ENCODE measurements around the gene TOP2B.

TOP2B gene, protein sequence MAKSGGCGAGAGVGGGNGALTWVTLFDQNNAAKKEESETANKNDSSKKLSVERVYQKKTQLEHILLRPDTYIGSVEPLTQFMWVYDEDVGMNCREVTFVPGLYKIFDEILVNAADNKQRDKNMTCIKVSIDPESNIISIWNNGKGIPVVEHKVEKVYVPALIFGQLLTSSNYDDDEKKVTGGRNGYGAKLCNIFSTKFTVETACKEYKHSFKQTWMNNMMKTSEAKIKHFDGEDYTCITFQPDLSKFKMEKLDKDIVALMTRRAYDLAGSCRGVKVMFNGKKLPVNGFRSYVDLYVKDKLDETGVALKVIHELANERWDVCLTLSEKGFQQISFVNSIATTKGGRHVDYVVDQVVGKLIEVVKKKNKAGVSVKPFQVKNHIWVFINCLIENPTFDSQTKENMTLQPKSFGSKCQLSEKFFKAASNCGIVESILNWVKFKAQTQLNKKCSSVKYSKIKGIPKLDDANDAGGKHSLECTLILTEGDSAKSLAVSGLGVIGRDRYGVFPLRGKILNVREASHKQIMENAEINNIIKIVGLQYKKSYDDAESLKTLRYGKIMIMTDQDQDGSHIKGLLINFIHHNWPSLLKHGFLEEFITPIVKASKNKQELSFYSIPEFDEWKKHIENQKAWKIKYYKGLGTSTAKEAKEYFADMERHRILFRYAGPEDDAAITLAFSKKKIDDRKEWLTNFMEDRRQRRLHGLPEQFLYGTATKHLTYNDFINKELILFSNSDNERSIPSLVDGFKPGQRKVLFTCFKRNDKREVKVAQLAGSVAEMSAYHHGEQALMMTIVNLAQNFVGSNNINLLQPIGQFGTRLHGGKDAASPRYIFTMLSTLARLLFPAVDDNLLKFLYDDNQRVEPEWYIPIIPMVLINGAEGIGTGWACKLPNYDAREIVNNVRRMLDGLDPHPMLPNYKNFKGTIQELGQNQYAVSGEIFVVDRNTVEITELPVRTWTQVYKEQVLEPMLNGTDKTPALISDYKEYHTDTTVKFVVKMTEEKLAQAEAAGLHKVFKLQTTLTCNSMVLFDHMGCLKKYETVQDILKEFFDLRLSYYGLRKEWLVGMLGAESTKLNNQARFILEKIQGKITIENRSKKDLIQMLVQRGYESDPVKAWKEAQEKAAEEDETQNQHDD (N-terminal part only)

DNA sequence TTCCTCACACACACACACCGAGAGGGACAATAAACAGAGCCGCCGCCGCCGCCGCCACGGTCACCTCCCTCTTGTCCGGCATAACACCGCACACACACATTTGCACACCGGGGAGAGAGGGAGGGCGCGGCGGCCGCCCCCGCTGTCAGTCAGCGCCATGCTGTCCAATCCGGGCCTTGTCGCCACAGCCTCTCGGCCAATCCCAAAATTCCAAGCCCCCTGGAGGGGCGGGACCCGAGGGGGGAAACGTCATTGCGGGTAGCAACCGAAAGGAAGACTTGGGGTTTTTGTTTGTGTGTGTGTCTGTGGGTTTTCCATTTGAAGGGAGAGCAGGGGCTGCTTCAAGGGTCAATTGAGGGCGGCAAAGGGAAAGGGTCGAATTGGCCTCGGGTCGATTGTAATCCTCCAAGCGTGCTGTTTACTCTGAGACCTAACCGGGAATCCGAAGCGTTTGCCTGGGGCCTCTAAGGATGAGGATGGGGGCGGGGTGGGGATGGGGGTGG lies at the start of gene TOP2B:
TSS of gene TOP2B (minus strand) at position 96 of the 503 bp plus-strand sequence. CDS start 610 bp downstream, outside the sequence.
- peak; percentile 99 for DNase-seq (ENCODE audit: low spot score)

DNA sequence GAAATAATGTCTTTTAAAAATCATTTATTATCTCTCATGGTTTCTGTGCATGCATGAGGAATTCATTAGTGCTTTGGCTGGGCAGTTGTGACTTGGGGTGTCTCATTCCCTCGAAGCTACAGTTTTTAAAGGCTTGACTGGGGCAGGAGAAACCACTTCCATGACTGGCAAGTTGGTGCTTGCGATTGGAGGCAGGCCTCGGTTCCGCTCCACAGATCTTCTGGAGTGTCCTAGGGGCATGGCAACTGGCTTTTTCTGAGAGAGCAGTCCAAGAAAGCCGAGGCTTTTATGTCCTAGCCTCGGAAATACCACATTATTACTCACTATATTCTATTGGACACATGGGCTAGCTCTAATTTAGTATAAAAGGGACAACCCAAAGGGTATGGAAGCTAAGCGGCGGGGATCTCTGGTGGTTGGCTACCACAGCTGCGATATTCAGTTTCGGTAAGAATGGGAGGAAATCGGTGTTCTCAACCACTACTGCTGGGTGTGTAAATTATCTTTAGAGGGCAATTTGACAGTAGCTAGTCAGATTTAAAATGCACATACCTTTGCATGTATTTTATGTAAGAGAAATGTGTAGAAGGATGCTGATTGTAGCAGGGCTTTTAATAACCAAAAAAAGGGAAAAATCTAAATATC lies 48.8 kb upstream of the TOP2B start:
- DNase-seq (ENCODE audit: low spot score) = no peak

DNA sequence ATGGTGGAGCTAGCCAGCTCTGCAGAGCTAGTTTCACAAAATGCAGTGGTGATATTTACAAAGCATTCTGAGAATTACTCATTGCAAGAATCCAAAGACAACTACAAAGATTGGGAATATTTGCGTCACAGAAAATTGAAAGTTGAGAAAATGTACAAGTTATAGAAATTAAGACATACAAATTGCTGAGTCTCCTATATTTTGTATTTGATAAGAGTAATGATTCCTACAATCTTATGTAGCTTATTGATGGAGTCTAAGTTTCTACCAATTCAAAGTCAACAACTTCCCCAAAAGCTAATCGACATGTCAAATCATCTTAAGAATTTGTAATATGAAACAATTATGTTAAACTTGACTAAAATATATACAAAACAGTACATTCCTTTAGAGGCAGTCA lies 46.4 kb upstream of the TOP2B start:
- no peak for DNase-seq (ENCODE audit: low spot score)

DNA sequence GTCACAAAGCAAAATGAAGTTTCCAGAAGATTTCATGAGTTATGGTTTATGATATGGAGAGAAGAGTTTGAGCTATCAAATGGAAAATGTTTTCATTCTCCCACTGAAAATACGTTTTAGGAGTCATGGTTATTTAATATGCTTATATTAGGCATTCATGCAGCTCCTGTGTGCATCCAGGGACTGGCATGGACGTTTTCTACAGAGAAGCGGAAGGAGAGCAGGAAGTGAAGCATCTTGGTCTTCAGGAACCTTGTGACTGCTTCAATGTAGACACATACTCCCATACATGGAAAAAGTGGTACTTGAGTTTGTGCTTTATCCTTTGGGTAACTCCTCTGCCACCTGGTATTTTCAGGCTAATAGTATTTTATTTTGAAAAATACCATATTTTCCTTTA lies 43.3 kb upstream of the TOP2B start:
- no peak for DNase-seq (ENCODE audit: low spot score)

DNA sequence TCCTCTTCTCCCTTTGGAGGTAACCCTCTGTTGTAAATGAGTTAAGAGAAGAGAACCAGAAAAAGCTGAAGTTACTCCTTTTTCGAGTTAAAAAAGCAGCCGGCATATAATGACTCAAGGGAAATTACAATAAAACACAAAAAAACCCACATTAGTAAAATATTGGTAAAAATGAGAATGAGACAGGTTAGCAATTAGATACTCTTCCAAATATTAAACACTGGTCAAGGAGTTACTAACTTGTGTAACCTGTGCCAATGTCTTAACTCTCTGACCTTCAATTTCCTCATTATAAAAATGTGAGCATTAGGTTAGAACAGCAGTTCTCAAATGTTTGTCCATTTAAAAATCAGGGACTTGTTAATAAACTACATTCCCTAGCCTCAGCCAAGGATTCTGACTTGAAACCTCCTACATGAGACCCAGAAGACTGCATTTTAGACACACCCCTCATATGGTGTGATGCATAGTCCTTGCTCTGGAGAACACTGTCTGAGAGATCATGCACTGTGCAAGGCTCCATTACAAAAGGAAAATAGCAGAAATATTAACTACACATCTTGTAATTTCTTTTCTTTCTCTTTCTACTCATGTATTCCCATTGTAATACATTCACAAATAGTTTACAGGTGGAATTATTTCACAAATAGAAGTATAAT lies 42.7 kb upstream of the TOP2B start:
- no peak for DNase-seq (ENCODE audit: low spot score)

DNA sequence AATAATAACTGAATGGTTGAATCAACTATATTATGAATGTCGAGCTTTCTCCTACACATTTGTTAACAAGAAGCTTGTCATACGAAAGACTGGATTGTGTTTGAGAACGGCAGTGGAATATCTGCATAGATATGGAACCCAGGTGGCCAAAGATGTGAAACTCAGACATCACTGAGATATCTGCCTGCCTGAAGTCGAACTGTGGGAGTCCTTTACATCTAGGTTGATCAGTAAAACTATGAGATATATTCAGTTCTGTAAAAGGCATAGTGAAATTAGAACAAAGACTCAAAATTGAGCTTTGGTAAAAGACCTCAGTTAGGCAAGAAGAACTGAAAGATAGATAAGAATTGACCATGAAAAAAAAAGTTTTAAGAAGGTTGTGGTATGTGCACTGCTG lies 41.5 kb upstream of the TOP2B start:
- DNase-seq (ENCODE audit: low spot score) = no peak

DNA sequence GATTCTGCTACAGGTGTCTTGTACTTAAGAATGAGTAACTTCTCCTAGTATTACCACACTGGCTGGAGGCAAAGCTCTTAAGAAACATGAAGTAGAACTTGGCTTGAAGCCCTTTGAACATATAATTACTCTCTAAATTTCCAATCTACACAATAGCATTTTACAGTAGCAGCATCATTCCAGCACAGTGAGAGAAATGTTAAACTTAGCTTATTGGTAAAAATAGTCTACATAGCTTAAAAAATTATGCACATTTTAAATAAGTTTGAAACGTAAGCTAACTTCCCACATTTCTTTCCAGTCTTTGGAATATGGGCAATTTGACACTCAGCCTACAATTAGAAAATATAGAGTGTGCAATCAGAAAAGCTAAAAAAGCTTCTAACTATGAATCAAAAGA lies 32.8 kb upstream of the TOP2B start:
- DNase-seq (ENCODE audit: low spot score) = no peak

DNA sequence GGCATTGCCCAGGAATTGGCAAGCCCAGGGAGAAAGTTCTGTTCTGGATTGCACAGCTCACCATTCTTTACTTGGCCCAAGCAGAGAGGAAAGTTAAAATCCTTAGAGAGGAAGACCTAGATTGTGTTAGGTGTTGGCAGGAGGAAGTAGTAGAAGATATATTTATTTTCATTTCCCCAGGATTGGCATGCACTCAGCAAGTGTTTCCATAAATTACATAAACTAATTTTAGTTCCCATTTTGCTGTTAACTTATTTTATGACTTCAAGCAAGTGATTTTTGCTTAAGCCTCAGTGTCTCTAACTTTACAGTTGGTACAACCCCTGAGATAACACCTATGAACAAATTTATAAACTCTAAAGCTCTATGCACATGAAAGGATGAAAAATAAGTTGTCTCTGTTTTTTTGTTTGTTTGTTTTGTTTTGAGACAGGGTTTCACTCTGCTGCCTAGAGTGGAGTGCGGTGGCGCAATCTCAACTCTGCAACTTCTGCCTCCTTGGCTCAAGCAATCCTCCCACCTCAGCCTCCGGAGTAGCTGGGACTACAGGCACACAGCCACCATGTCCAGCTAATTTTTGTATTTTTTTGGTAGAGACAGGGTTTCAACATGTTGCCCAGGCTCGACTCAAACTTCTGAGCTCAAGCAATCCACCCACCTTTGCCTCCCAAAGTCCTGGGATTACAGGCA lies 31.2 kb upstream of the TOP2B start:
- DNase-seq (ENCODE audit: low spot score) = no peak

DNA sequence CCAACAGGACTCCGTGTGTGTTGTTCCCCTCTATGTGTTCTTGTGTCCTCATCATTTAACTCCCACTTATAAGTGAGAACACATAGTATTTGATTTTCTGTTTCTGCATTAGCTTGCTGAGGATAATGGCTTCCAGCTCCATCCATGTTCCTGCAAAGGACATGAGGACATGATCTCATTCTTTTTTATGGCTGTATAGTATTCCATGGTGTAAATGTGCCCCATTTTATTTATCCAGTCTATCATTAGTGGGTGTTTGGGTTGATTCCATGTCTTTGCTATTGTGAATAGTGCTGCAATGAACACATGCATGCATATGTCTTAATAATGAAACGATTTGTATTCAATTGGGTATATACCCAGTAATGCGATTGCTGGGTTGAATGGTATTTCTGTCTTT lies 28.5 kb upstream of the TOP2B start:
- no peak for DNase-seq (ENCODE audit: low spot score)

DNA sequence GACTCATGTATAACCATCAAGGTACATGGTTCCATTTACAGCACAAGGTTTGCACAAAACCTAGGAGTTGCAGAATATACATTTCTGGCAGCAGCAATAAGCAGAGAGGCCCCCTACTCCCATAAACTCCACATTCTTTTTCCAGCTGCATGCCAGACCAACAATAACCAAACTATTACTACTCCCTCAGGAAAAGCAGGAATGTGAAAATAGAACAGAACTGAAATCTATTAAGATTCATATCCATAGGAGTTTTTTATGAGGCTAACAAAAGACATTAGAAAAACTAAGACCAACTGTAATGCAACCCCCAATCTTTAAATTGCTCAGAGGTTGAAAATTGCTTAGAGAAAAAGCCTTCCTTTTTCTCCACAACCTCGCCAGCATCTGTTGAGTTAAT lies 27.6 kb upstream of the TOP2B start:
- DNase-seq (ENCODE audit: low spot score) = no peak

DNA sequence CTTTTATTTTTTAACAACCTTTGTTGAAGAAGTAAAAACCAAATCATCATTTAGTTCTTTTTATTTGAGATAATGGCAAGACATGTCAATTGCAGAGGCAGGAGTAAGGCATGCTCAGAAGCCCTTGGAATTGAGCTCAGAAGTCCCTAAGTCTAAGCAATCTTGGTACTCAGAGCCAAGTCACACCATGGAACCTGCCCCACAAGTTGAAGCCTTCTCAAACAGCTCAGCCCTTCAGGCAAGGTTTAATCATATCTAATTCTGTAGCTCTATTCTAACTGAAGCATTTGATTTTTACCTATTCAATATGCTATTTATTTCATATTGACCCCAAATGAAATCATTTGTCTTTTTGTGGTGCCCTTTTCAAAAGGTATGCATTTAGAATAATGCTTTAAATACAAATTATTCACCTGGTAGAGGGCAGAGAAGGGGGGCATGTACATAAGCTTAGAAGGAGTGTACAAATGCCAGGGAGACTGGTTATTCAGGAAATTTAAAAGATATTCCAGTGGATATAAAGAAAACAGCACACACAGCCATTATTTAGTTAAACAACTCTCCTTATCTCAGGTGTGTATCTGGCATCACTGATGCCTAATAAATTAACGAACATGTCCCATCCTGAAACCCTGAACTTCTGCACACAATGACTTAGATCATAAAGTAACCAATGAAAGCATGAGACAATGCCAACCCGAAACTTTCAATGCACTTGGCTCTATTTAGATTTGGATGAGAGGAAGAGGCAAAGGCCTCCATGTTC lies 26.2 kb upstream of the TOP2B start:
- DNase-seq (ENCODE audit: low spot score) = no peak

DNA sequence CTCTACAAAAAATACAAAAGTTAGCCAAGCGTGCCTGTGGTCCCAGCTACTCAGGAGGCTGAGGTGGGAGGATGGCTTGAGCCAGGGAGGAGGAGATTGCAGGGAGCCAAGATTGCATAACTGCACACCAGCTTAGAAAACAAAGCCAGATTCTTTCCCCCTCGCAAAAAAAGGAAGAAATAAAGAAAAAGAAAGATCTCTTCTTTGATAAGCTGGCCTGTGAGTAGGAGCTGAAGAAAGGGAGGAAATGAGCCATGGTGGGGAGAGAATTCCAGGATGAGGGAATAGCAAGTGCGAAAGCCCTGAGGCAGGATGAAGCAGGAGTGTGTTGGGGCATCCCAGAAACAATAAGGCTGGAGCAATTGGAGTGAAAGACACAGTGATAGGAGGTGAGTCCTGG lies 24.5 kb upstream of the TOP2B start:
- DNase-seq (ENCODE audit: low spot score) = no peak

DNA sequence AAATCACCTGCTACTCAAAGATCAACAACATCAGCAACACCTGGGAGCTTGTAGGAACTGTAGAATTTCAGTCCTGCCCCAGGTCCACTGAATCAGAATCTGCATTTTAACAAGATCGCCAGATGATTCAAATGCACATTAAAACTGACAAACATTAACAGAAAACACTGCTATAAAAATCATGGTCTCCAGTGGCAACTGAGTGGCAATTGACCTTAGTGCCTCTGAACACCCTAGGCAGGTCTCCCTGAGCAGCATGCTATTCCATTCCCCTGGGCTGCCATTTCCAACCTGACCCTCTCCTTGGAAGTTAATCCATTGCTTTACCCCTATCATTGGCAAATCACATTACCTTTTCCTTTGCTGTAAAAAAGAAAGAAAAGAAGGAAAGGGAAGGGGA lies 23.0 kb upstream of the TOP2B start:
- DNase-seq (ENCODE audit: low spot score) = no peak

DNA sequence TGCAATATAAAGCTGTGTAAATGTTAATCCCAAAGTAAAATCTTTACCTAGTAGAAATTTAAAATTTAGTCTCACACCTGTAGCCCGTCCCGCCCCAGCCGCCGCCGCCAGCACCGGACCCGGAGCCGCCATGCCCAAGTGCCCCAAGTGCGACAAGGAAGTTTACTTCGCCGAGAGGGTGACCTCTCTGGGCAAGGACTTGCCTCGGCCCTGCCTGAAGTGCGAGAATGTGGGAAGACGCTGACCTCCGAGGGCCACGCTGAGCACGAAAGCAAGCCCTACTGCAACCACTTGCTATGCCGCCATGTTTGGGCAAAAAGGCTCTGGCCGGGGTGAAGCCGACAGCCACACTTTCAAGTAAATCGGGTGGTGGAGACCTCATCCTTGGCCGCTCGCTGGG lies 22.1 kb upstream of the TOP2B start:
- DNase-seq (ENCODE audit: low spot score) = no peak

DNA sequence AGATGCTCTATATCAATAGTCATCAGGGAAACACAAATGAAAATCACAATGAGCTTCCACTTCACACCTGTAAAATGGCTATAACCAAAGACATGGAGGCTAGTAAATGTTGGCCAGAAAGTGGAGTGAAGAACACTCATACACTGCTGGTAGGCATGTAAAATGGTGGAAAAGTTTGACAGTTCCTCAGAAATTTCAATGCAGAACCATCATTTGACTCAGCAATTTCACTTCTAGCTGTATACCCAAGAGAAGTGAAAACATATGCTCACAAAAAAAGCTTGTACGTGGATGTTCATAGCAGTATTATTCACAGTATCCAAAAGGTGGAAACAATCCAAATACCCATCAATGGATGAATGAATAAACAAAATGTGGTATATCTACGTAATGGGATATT lies 19.2 kb upstream of the TOP2B start:
- no peak for DNase-seq (ENCODE audit: low spot score)

DNA sequence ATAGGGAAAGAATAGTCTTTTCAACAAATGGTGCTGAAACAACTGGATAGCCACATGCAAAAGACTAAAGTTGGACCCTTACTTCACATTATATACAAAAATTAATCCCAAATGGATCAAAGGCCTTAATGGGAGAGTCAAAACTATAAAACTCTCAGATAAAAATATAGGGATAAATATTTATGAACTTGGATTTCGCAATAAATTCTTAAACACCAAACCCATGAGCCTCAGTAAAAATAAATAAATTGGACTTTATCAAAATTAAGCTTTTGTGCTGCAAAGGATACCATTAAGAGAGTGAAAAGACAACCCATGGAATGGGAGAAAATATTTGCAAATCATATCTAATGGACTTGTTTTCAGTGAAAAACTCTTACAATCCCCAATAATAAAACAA lies 18.7 kb upstream of the TOP2B start:
- DNase-seq (ENCODE audit: low spot score) = no peak

DNA sequence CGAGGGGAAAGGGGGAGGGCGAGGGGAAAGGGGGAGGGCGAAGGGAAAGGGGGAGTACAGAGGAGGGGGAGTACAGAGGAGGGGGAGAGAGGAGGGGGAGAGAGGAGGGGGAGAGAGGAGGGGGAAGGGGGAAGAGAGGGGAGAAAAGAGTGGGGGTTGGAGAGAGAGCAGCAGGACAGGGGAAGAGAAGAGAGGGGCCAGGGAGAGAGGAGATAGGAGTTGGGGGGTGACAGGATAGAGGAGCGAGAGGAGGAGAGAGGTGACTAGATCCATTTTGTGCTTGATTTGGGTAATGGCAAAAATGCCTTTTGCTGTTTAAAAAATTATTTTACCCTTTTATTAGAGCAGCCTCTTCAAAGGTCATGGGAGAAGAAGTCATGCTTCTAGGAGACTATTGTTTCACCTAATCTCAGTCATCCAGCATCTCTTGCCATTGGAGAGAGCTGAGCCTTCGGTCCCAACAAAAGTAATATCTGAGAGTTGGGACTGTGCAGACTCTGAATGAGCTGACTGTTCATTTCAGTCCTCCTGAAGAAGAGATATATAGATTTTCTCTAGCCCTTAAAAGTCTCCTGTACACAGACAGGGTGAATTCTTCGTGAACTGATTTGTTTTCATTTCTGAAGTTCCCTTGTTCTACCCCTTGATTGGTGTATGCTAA lies 15.1 kb upstream of the TOP2B start:
- DNase-seq (ENCODE audit: low spot score) = peak; percentile 58

DNA sequence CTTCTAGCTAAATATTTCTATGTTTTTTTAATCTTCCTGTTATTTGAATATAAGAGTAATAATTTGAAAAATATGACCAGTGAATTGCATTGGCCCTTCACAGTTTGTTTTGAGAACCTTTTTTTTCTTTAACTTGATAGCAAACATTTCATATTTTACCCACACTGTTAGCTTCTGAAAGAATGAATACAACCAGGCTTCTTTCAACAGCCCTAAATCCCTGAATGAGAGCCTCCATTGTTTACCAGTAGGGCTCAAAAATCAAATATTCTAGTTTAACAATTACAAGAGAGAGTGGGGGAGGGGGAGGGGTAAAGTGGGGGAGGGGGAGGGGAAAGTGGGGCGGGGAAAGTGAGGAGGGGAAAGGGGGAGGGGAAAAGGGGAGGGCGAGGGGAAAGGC lies 14.5 kb upstream of the TOP2B start:
- DNase-seq (ENCODE audit: low spot score) = peak; percentile 71

DNA sequence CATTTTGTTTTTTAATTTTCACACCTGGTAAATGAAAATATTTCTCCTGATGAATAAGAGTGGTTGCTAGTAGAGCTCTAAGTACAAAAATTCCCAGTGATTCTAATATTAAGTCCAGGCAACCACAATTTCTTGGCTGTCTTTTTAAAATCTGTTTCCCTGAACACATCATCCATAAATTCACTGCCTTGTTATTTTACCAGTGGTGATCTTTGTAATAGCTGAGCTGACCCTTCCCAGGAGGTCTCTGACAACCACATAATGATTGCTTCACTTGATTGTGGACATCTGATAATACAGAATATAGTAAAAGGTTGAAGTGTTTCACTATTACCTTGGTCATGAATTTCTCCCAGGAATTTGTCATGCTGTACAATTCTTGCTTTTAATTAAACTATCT lies 13.9 kb upstream of the TOP2B start:
- no peak for DNase-seq (ENCODE audit: low spot score)

DNA sequence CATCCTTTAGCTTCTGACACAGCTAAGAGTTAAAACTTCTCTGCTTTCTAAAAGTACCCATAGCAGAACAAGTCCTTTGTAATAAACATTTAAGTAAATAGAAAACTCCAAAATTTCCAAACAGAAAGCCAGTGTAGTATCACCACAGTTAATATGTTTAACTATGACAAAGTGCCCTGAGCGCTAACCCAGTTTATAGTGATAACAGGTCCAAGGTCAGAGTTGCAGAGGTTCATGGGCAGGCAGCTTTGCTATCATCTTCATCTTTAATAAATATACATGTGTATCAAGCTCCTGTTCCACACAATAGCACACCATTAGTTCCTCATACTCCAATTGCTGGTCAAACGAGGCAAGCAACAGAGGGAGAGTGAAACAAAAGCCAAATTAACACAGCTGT lies 12.4 kb upstream of the TOP2B start:
- no peak for DNase-seq (ENCODE audit: low spot score)
